NCI-H2081 treated with DMSO at 0.1 percent for 48 hours (cell line): ENCODE measurements around the gene BRS3.

Experiments used
- DNase-seq: peaks from one replicate; lab custom pipeline; 2025; lab: John Stamatoyannopoulos, UW

The BRS3 gene

DNA sequence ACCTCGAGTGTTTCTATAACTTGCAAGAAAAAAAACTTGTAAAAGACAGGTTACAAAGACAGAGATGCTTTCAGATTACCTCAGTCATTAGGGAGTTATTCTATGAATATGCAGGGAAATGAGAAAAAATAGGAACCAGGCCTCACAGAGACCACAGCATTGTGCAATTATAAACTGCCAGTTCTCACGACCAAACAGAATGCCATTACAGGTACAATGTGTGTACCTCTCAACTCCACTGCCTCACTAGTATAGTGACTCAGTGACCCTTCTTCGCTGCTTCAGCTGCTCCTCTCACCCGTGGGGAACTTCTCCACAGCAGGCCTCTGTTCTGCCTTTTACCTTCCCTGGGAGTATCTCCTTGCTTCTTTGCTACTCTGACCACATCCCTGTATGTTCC lies 7.3 kb downstream of the BRS3 start:
- DNase-seq, result no peak

DNA sequence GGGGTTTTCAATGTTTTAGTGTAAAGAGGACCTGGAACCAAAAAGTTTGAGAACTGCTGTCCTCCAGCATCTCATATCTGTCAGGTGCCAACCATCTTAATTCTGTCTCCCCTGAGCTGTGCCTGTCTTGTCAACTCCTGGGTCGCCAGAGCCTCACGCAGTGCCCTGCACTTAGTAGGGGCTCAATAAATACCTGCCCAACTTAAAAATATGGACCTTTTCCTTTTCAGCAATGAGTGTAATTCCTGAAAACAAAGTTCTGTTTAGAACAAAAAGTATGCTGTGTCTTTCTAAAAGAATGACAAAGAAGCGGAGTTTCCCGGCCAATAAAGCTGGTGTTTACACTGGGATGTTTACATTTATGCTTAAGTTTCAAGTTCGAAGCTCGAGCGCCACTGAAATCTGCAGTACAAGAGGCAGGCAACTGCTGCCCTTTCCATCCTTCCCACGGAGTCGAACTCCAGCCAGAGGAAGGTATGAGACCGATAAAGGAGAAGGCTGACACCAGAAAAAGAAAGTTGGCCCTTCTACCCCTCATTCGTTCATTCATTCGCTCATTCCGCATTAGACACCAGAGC lies 8.5 kb downstream of the BRS3 start:
- DNase-seq, result no peak

DNA sequence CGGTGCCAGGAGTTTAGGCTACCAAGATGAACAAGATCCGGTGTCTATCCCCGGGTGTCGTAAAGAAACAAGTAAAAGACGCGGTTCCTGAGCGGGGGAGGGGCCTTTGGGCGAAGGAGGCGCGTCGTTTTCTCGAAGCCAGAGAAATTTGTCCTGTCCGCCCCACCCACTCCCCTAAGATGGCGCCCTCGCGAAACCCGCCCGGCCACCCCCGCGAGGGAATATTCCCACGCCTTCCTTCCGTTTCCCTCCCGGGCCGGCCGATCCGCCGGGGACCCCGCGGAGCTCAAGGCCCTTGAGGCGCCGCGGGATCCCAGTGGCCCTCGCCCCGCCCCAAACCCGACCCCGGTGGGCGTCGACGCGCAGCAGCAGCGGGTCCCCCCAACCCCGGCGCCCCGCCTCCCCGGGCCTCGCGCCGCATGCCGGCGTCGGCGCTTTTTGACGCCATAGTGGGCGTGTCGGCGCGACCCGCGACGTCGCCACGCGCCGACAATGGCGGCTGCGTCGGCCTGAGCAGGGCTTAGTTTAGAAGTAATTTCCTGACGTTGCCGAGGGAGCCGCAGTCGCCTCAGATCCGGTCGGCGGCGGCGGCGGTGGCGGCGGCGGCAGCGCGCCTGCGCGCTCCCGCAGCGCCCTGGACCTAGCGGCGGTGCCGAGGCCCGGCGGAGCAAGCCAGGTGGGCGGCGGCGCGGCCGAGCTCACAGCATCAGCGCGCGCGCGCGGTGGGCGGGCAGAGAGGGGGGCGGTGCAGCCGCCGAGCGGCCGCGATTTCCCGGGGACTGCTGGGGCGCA lies 9.2 kb downstream of the BRS3 start:
- DNase-seq, result no peak

DNA sequence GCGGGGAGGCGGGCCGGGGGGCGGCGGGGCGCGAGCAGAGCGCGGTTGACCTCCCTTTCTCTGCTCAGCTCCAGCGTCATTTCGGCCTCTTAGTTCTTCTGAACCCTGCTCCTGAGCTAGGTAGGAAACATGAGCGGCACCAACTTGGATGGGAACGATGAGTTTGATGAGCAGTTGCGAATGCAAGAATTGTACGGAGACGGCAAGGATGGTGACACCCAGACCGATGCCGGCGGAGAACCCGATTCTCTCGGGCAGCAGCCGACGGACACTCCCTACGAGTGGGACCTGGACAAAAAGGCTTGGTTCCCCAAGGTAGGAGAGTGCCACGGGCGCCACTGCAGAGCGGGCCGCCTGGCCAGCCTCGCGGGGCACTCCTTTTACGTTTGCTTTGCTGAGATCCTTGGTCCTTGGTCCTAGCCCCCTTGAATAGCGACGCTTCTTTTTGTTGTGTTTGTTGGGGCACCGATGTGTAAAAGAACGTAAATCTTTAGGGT lies 9.9 kb downstream of the BRS3 start, which contains the start of gene HTATSF1:
HTATSF1 (plus strand) TSS at position 37 of the 497 bp plus-strand sequence; CDS start at position 130, 93 bp downstream.
- no peak for DNase-seq

DNA sequence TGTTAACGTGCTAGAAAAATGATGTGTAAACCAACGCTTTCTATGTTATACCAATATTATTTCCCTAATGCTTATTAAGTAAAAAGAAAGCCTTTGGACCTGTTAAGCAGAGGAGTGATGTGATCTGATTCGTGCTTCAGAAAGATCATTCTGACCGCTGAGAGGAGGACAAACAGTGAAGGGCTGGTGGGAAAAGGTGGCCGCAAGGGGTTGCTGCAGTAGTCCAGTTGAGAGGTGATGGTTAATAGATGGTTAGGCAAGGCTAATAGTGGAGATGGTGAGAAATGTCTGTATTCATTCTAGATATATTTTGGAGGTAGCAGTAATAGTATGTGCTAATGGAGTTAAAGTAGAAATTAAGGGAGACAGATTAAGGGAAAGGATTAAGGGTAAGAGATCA lies 31.3 kb downstream of the BRS3 start:
- DNase-seq, result no peak

DNA sequence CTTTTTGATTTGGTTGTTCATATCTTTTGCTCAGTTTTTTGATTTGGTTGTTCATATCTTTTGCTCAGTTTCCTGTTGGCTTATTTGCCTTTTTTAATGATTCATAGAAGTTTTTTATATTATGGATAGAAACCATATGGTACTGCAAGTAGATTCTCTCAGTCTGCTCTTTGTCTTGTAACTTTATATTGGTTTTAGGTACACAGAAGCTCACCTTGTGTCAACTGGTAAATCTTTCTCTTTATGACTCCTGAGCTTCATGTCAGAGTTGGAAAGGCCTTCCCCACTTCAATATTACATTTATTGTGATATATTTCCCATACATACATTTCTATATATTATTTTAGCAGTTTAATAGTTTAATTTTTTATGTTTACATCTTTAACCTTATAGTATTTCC lies 36.0 kb downstream of the BRS3 start:
- no peak for DNase-seq

DNA sequence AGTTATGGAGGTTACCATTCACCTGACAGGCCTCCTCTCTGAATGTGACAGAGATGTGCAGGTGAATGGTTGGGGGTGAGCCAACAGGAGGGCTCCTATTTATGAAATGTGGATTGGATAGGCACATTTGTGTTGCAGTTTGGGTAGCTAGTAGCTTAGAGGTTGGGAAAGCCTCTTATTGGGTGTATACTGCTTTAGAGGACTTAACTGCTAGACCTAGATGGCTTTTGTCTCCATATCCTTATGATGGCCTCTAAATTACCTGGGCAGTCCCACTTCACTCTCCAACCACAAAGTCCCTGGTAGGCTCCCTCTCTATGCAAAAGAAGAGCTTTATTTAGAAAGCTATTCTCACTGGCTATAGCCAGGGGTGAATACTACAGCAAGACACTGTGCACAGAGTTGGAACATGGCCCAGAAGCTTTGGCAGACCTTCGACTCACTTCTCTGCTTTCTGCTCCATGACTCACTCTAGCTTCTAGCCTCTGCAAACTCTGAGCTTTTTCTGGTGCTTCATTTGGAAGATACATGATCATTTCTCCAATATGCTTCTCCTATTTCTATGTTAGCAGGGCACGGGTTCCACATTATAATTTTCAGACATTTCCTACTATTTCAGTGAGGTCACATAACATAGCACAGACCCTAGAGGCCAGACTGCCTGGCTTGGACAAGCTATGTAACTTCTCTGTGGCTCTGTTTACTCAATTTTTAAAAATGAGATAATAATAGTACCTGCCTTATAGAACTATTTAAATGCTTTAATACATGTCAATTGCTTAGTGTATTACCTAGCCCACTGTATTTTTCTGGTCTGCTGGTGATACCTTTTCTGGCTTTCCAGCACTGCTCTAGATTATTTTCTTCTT lies 38.2 kb downstream of the BRS3 start:
- DNase-seq, result no peak

DNA sequence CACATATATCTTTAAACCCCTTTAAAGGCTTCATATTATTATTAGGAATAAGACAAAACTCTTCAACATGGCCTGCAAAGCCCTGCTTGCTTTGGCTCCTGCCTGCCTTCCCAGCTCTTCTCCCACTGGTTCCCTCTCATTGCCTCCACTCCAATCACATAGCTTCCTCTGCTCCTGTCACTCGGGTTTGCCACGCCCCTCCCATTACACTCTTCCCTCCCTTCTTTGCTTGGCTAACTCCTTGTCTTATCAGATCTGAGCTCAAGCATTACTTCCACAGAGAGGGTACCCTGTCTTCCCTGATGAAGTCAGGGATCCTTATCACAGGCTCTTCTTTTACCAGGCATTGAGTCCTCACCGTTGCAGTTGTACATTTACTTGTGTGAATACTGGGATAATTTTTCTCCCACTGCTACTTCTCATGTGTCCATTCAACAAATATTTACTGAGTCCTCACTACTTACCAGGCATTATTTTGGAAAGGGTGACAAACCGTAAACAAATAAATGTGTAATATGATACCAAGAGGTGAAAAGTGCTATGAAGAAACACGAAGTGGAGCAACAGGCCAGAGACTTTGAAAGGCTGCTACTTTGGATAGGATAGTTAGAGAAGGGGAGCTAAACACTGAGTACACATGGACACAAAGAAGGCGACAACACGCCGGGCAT lies 41.0 kb downstream of the BRS3 start:
- DNase-seq, result no peak

DNA sequence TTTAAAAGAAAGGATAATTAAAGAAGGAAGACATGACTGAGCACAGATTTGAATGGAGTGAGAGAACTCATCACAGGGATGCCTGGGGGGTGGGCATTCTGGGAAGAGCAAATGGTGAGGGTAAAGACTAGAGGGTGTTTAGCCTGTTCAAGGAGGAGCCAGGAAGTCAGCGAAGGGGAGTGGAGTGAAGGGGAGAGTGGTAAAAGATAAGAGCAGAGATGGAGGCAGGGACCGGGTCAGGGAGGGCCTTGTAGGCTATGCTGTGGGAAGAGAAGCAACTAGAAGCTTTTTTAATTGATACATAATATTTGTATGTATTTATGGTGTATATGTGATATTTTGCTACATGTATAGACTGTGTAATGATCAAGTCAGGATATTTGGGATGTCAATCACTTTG lies 42.0 kb downstream of the BRS3 start:
- no peak for DNase-seq

DNA sequence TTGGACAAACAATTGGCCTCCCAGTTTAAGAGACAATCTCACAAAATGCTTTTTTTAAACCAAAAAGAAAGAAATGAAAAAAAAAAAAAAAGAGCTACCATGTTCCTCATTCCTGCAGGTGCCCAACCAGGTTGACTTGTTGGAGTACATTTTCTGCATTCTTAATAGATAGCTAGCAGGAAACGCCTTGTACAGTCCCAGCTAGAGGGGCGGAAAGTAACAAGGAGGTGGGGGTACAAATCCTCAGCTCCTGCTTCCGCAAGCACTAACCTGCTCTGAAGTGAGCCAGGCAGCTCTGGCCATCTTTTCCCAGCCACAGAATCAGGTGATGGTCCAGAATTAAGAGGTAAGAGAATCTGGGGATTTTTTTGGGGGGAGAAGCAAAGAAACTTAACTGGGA lies 44.2 kb downstream of the BRS3 start, which contains the start of gene VGLL1:
VGLL1 (plus strand) TSS at position 265 of the 400 bp plus-strand sequence. CDS start 3,806 bp downstream, outside the sequence.
- DNase-seq, result no peak

DNA sequence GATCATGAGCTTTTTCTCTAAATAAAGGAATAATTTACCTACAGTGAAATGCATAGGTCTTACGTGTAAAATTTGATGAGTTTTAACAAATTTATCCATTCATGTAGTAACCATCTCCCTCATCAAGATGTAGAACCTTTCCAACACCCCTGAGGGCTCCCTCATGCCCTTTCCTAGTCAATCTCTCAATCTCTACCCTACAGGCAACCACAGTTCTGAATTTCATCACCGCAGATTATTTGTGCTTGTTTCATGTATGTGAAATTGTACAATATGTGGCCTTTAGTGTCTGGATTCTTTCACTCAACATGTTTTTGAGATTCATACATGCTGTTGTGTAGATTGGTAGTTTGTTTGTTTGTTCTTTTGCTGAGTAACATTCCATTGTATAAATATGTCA lies 46.4 kb downstream of the BRS3 start:
- DNase-seq, result no peak

DNA sequence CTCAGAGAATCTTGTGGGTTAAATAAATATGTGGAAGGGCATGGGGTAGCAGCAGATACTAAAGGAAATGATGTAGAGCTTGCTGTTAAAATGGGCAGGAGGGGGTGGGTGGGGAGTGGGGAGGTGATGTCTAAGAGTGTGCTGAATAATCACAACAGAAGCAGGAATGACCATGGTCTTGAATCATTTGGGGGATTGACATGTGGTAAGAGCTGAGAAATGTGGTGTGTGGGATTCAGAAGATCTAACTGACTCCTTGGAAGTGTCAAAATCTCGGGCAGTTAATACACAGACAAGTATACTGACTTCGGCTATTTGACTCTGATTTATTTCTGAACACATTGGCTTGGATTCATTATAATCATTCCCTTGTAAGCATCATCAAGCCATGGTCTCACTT lies 51.1 kb downstream of the BRS3 start:
- no peak for DNase-seq

DNA sequence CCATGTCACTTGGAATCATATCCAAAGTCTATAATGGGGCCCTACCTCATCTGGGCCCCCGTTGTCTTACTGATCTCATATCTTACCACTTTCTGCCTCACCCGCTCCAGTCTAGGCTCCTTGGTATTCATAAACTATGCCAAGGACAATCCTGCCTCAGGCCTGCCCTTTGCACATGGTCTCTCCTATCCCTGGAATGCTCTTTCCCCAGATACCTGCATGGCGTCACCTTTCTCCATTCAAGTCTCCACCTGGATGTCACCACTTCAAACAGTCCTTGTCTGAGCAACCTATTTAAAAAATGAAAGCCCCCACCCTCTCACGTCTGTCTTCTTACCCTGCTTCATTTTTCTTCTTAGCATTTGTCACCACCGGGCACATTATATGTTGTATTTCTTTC lies 52.5 kb downstream of the BRS3 start:
- DNase-seq, result no peak

DNA sequence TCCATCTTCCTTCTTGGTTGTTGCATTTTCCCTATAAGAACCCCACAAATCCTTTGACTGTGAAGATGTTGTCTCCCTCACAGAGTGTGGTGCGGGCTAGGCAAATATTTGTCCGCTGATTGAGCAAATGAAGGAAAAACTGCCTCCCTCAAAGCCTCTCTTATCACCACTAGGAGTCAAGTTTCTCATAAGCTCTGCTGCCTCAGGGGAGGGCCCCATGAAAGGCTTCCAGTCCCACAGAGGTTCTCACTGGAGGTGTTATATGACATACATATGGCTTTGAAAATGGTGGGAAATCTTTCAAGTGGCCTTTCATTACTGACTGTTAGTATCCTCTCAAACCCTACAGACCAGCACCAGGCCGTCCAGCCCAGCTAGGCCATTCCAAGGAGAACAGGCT lies 53.5 kb downstream of the BRS3 start:
- DNase-seq, result no peak

DNA sequence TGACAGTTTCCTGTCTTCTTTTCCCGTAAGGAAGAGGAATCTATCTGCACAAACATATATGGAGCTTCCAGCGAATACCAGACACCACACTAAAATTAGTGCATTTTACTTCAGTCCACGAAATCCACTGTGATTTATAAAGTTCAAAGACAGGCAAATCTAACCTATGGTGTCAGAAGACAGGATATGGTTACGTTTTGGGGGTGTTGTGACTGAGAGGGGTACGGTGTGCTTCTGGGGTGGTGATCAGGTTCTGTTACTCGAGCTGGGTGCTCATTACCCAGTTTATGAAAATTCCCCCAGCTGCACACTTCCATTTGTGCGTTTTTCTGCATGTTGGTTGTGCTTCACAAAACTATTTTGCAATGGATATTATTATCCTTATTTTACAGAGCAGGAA lies 54.5 kb downstream of the BRS3 start:
- DNase-seq, result no peak
